Endothelial cell of umbilical vein (primary cell): ENCODE measurements around the gene RAB37. TPM values are rescaled to one million over a fixed set of nuclear protein-coding genes. Genes with fewer than 3 reads are reported as not detected.

ENCODE experiments used
- BruUV-seq: library from RNA; stranded (reverse); fragments of 400-500 nt; replicated peaks from 2 replicates; lab custom pipeline; 2021; lab: Mats Ljungman, UMichigan
- CTCF ChIA-PET: fragments of 300-600, 350-600 bp; sonication (Branson Sonifier 250); formaldehyde crosslinking; loops from one replicate; lab custom pipeline; 2021; ENCODE audit warnings: antibody characterized with exemption, inconsistent platforms; lab: Charles Lee
- POLR2A ChIA-PET: fragments of 300-600, 350-600 bp; sonication (Branson Sonifier 250); formaldehyde crosslinking; loops from one replicate; lab custom pipeline; 2021; ENCODE audit warnings: antibody characterized with exemption, inconsistent platforms; lab: Charles Lee
- DNase-seq: peaks from one replicate; pipeline ENCODE4 v3.0.0-alpha.2; 2011; ENCODE audit warnings: low read depth, low spot score
- FAIRE-seq: peaks from 2 replicates; lab custom pipeline; 2011; peaks lifted over from hg19 to GRCh38; lab: Jason Lieb, UNC
- H2AFZ ChIP-seq: 2 replicates; pipeline ENCODE4 v1.6.0; 2012; ENCODE audit warnings: low read depth, low read length, control low read depth, inconsistent platforms
- H3K27ac ChIP-seq: 2 replicates; pipeline ENCODE4 v1.5.1; 2011; ENCODE audit warnings: low read depth, mild to moderate bottlenecking, control low read depth, low read length, moderate library complexity; ENCODE audit not compliant: insufficient read depth
- H3K27me3 ChIP-seq, 2 experiments: 2 replicates each; pipeline versions ENCODE4 v1.6.0 to v1.6.1; 2011; ENCODE audit warnings: low read length in 2 of 2, mixed read lengths in 1 of 2; ENCODE audit not compliant: control insufficient read depth in 2 of 2, insufficient read depth in 2 of 2
- H3K36me3 ChIP-seq, 2 experiments: 2 replicates in 1 of 2; 3 replicates in 1 of 2; pipeline ENCODE4 v1.5.1; 2011; ENCODE audit warnings: low read length in 2 of 2, mild to moderate bottlenecking in 1 of 2, moderate library complexity in 1 of 2; ENCODE audit not compliant: control insufficient read depth in 2 of 2, insufficient read depth in 2 of 2; ENCODE audit errors: extremely low read depth in 1 of 2
- H3K4me1 ChIP-seq: 3 replicates; pipeline ENCODE4 v1.5.1; 2011; ENCODE audit warnings: mild to moderate bottlenecking, low read length; ENCODE audit not compliant: control insufficient read depth, insufficient read depth; ENCODE audit errors: extremely low read depth
- H3K4me2 ChIP-seq: 2 replicates; pipeline ENCODE4 v1.6.1; 2011; ENCODE audit warnings: low read length, control low read depth, mixed read lengths; ENCODE audit not compliant: insufficient read depth
- H3K4me3 ChIP-seq, 3 experiments: fragments of 200-600 bp in 1 of 3; sonication (generic), shearing (Covaris generic) in 1 of 3; replicated peaks in 1 of 3; 2 replicates each; pipeline ENCODE4 v1.5.1; 2011 to 2016; ENCODE audit warnings: control low read depth in 3 of 3, low read length in 3 of 3, mild to moderate bottlenecking in 2 of 3, inconsistent platforms in 1 of 3, low read depth in 1 of 3, moderate library complexity in 1 of 3; ENCODE audit not compliant: insufficient read depth in 1 of 3
- H3K79me2 ChIP-seq: 2 replicates; pipeline ENCODE4 v1.6.0; 2012; ENCODE audit warnings: low read length, inconsistent platforms; ENCODE audit not compliant: control insufficient read depth, insufficient read depth
- H3K9ac ChIP-seq: replicated peaks from 2 replicates; pipeline ENCODE3; 2011; ENCODE audit warnings: low read length, control low read depth; ENCODE audit not compliant: insufficient read depth; ENCODE audit errors: extremely low read depth
- H3K9me1 ChIP-seq: replicated peaks from 3 replicates; pipeline ENCODE4 v1.6.0; 2011; ENCODE audit warnings: mild to moderate bottlenecking, low read length; ENCODE audit not compliant: control insufficient read depth, insufficient read depth; ENCODE audit errors: extremely low read depth
- H3K9me3 ChIP-seq: replicated peaks from 2 replicates; pipeline ENCODE4 v1.5.1; 2012; ENCODE audit warnings: low read length, inconsistent platforms; ENCODE audit not compliant: control insufficient read depth, insufficient read depth
- H4K20me1 ChIP-seq: replicated peaks from 2 replicates; pipeline ENCODE3; 2011; ENCODE audit warnings: mild to moderate bottlenecking, low read length; ENCODE audit not compliant: control insufficient read depth, insufficient read depth; ENCODE audit errors: extremely low read depth
- EZH2 ChIP-seq: IDR thresholded peaks from 2 replicates; pipeline ENCODE4 v1.6.1; 2012; ENCODE audit warnings: borderline replicate concordance, low read depth, mild to moderate bottlenecking, moderate library complexity, low read length, inconsistent platforms; ENCODE audit not compliant: severe bottlenecking
- GATA2 ChIP-seq: IDR thresholded peaks from 2 replicates; pipeline ENCODE4 v1.7.0; 2011; ENCODE audit warnings: low read depth, mild to moderate bottlenecking, moderate library complexity, mixed read lengths, low read length; ENCODE audit not compliant: insufficient read length, insufficient read depth
- MYC ChIP-seq: IDR thresholded peaks from one replicate; pipeline ENCODE4 v1.6.1; 2011; ENCODE audit warnings: mild to moderate bottlenecking, low read depth, low read length
- POLR2AphosphoS5 ChIP-seq: IDR thresholded peaks from 2 replicates; pipeline ENCODE4 v1.6.1; 2012; ENCODE audit warnings: low read depth, mild to moderate bottlenecking, control low read depth, low read length, moderate library complexity; ENCODE audit not compliant: insufficient read depth
- dilution Hi-C: fragments of 300-500 bp; cut with MboI; formaldehyde crosslinking; loops from one replicate; pipeline ENCODE4 v1.15.0; 2019; ENCODE audit warnings: low sequenced_read_pairs; ENCODE audit not compliant: extremely low pct_ligation_motif_present
- intact Hi-C: fragments of 100-400 bp; cut with micrococcal nuclease; formaldehyde crosslinking; loops from one replicate; pipeline ENCODE4 v1.10.0; 2022
- polyA plus RNA-seq, 4 experiments: library from polyadenylated mRNA; depleted of rRNA in 3 of 4; stranded (reverse) in 3 of 4; unstranded in 1 of 4; fragments of >200 nt; gene quantifications; 2 replicates each; pipeline versions ENCODE4 v1.2.1 to v1.2.3, GENCODE V29; 2011 to 2012; ENCODE audit warnings: missing spikeins in 1 of 4
- total RNA-seq: library from RNA; stranded (reverse); gene quantifications from 2 replicates; pipeline ENCODE4 v1.2.3, GENCODE V29; 2021
- TF ChIP-seq, protein P1 (sequence below), 2 donors: IDR thresholded peaks; 1 replicate in 1 of 2; 2 replicates in 1 of 2; pipeline ENCODE4 v1.5.1; 2011; ENCODE audit warnings: low read length in 2 of 2, mild to moderate bottlenecking in 2 of 2, moderate library complexity in 2 of 2, control low read depth in 1 of 2, inconsistent platforms in 1 of 2, low read depth in 1 of 2; ENCODE audit not compliant: insufficient read depth in 1 of 2; ENCODE audit errors: extremely low read depth in 1 of 2

Gene RAB37
- total and polyA plus RNA-seq, 2 donors (not counting 3 experiments of a cell fraction or from before 2014, with no cell fraction given): 0.11 TPM; not detected in 1

DNA sequence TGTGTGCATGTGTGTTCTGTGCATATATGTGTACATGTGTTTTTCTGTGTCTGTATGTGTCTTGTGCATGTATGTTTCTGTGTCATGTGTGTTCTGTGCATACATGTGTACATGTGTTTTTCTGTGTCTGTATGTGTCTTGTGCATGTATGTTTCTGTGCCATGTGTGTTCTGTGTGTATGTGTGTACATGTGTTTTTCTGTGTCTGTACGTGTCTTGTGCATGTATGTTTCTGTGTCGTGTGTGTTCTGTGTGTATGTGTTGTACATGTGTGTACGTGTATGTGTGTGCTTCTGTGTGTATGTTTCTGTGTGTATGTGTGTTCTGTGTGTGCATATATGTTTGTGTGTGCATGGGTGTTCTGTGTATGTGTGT, 8.4 kb upstream of the RAB37 start:
- H3K4me3 ChIP-seq: no peak overlapping the region
- no peaks in the 10 kb centered on the region for H3K36me3 ChIP-seq
- no peaks in the 10 kb centered on the region for H3K79me2 ChIP-seq
- H3K27ac ChIP-seq: no peak overlapping the region
- no peak overlapping the region for H3K9ac ChIP-seq
- no peaks in the 10 kb centered on the region for H3K4me1 ChIP-seq
- no peaks in the 10 kb centered on the region for H3K9me1 ChIP-seq
- no peak overlapping the region for H3K4me2 ChIP-seq
- DNase-seq (no peak), FAIRE-seq (no peak)
- ChIA-PET POLR2A (no interaction called here), CTCF (no interaction called here)
- no peaks in the 10 kb centered on the region for H3K27me3 ChIP-seq
- no peak for TF ChIP-seq EZH2
- TF ChIP-seq, protein P1, sequence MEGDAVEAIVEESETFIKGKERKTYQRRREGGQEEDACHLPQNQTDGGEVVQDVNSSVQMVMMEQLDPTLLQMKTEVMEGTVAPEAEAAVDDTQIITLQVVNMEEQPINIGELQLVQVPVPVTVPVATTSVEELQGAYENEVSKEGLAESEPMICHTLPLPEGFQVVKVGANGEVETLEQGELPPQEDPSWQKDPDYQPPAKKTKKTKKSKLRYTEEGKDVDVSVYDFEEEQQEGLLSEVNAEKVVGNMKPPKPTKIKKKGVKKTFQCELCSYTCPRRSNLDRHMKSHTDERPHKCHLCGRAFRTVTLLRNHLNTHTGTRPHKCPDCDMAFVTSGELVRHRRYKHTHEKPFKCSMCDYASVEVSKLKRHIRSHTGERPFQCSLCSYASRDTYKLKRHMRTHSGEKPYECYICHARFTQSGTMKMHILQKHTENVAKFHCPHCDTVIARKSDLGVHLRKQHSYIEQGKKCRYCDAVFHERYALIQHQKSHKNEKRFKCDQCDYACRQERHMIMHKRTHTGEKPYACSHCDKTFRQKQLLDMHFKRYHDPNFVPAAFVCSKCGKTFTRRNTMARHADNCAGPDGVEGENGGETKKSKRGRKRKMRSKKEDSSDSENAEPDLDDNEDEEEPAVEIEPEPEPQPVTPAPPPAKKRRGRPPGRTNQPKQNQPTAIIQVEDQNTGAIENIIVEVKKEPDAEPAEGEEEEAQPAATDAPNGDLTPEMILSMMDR (IDR thresholded peaks at IDR 0.05; ENCODE audit: extremely low read depth in 1 of 2, insufficient read depth in 1 of 2, low read depth in 1 of 2, low read length in 2 of 2): no peak
- no peak for TF ChIP-seq GATA2
- H3K9me3 ChIP-seq: no peaks in the 10 kb centered on the region
- intact Hi-C loops (no loop called here), dilution Hi-C loops (no loop called here)
- H2AFZ ChIP-seq: no peak overlapping the region
- BruUV-seq: no TSS peak
- H4K20me1 ChIP-seq: no peaks in the 10 kb centered on the region

DNA sequence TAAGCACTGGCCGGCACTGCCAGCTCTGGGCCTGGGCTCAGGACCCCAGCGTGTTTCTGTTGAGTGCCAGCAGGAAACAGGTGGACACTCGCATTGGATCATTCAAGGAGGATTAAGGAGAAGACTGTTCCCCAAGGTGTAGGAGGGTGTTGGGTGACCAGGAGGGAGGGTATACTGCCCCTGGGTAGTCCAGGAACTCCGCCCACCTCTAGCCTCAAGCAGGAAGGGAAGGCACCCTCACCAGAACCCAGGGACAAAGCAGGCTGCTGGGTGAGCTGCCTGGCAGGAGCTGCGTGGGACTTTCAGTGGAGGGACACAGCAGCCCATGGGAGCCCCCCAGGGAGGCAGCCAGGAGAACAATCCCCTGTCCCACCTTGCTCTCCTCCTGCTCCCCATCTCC, 7.7 kb upstream of the RAB37 start:
- BruUV-seq: no TSS peak
- Histone ChIP-seq H3K36me3 (no peaks in the 10 kb centered on the region), H3K4me1 (no peaks in the 10 kb centered on the region), H4K20me1 (no peaks in the 10 kb centered on the region), H3K4me2 (no peak overlapping the region), H2AFZ (no peak overlapping the region), H3K9me1 (no peaks in the 10 kb centered on the region), H3K4me3 (no peak overlapping the region), H3K9ac (no peak overlapping the region), H3K9me3 (no peaks in the 10 kb centered on the region), H3K79me2 (no peaks in the 10 kb centered on the region), H3K27ac (no peak overlapping the region), H3K27me3 (no peaks in the 10 kb centered on the region)
- DNase-seq (no peak), FAIRE-seq (no peak)
- TF ChIP-seq EZH2 (no peak), POLR2AphosphoS5 (no peak), MYC (no peak)
- ChIA-PET POLR2A (no interaction called here), CTCF (no interaction called here)
- dilution Hi-C loops: no loop called here
- intact Hi-C loops: no loop called here
